Heart right ventricle (tissue), 16 donors: ENCODE data around the gene EGFR. TPM values are rescaled to one million over a fixed set of nuclear protein-coding genes. Genes with fewer than 3 reads are reported as not detected.

ENCODE experiments used
- ATAC-seq, 8 donors: fragments of 200-7000 bp; cut with Tn5 transposase; one replicate each; pipeline ENCODE4 v1.9.1; 2020; ENCODE audit warnings: mild to moderate bottlenecking in 8 of 8, moderate library complexity in 8 of 8, moderate number of reproducible peaks in 1 of 8
- DNase-seq, 2 donors: peaks; one replicate each; pipeline ENCODE4 v3.0.0-alpha.2; 2020
- H3K27ac ChIP-seq, 10 donors: fragments of 200-600 bp; sonication (generic) in 2 of 10; one replicate each; pipeline versions ENCODE4 v1.5.0 to v1.8.0; 2020 to 2022; ENCODE audit warnings: mild to moderate bottlenecking in 3 of 10
- H3K27me3 ChIP-seq, 7 donors: fragments of 200-600 bp; one replicate each; pipeline ENCODE4 v1.8.0; 2021 to 2022; ENCODE audit warnings: mild to moderate bottlenecking in 2 of 7
- H3K36me3 ChIP-seq, 9 donors: fragments of 200-600 bp; sonication (generic) in 1 of 9; one replicate each; pipeline versions ENCODE4 v1.5.0 to v1.8.0; 2020 to 2022; ENCODE audit warnings: mild to moderate bottlenecking in 2 of 9
- H3K4me1 ChIP-seq, 9 donors: fragments of 200-600 bp; sonication (generic) in 1 of 9; one replicate each; pipeline versions ENCODE4 v1.5.0 to v1.8.0; 2020 to 2022; ENCODE audit warnings: mild to moderate bottlenecking in 4 of 9
- H3K4me3 ChIP-seq, 10 donors: fragments of 200-600 bp; sonication (generic) in 2 of 10; one replicate each; pipeline versions ENCODE4 v1.5.0 to v1.8.0; 2020 to 2022; ENCODE audit warnings: mild to moderate bottlenecking in 7 of 10, moderate library complexity in 2 of 10
- H3K9me3 ChIP-seq, 11 donors: fragments of 200-600 bp in 10 of 11; sonication (generic) in 2 of 11; one replicate each; pipeline versions ENCODE4 v1.5.0 to v1.8.0; 2013 to 2022; ENCODE audit warnings: mild to moderate bottlenecking in 2 of 11, control low read depth in 1 of 11, moderate library complexity in 1 of 11
- CTCF ChIP-seq, 9 donors: fragments of 200-600 bp; sonication (generic) in 2 of 9; IDR thresholded peaks; one replicate each; pipeline versions ENCODE4 v1.5.0 to v1.8.0; 2021 to 2022; ENCODE audit warnings: antibody characterized with exemption in 9 of 9, mild to moderate bottlenecking in 5 of 9, moderate library complexity in 1 of 9
- WGBS, 2 donors: extraction: QIAGEN DNeasy Blood & Tissue Kit; methylation state at CpG; one replicate each; pipeline ENCODE4 v1.1.7; 2013; ENCODE audit warnings: inconsistent platforms in 1 of 2; 5-methylcytosine and 5-hydroxymethylcytosine counted together
- intact Hi-C, 10 donors: fragments of 100-400 bp; cut with DNase I; formaldehyde crosslinking; loops; one replicate each; pipeline versions ENCODE4 v1.11.1 to v1.14.2; 2022
- polyA plus RNA-seq, 2 donors: library from polyadenylated mRNA; stranded (reverse); fragments of 200-250 nt; gene quantifications; one replicate each; pipeline ENCODE4 v1.2.3, GENCODE V29; 2013
- total RNA-seq, 10 donors: library from RNA; stranded (reverse); fragmentation: NEBNext Ultra II Directional in 3 of 10; extraction: Animal tissue kit (Norgen Biotek cat#: 25700) in 3 of 10; gene quantifications; one replicate each; pipeline versions ENCODE4 v1.2.1 to v1.2.4, GENCODE V29; 2021 to 2023
- donor health status: Arrhythmogenic right ventricular cardiomyopathy.
- donor health status: ischemic (EF 13 %, LVEDD 7.1; RV severe dilation, severe dysfunction).
- donor health status: healthy with polysubstance abuse.
- donor health status: DM: no; HTN: yes; CAD: no.
- donor health status: DM: no; HTN: no; CAD: no.
- donor health status: ischemic (EF 25% LVEDD 6.9; RV normal size, moderate dysfunction).
- donor health status: ischemic (EF 25% LVEDD 5.7; RV mildly dilated, moderate dysfunction).
- donor health status: healthy.
- donor health status: DM: yes; HTN: yes; CAD: no.
- donor health status: Ischemic cardiomyopathy.
- donor health status: ischemic (EF 35%, LVEDD 5.7; RV mildly dilated, moderate dysfunction).
- donor health status: nonischemic (EF 11% LVEDD 7.7; RV severe dilation, severe dysfunction).
- donor health status: DM: yes; HTN: yes; CAD: no.
- donor health status: PGD.
- donor health status: ischemic (EF 29% LVEDD 5.4; RV normal size, mild dysfunction).
- donor health status: nonischemic (EF 23%, LVEDD 6.1; RV moderate dilation, normal function).

EGFR gene
- total and polyA plus RNA-seq, 12 donors = 1.9 to 13.5 (median 7.6) TPM

GRCh38 chr7:55022002-55022985 is 3.5 kb downstream of the EGFR start:
- peak overlapping the region in 8 of 10 donors; percentile 14 to 95 (median 52) for H3K4me3 ChIP-seq
- no peak for ATAC-seq
- H3K36me3 ChIP-seq = peaks cover 0 to 4% (median 0%) of the 10 kb centered on the region in 9 donors
- peak overlapping the region in 7 of 10 donors; percentile 23 to 64 (median 57) for H3K27ac ChIP-seq
- no peaks in the 10 kb centered on the region for H3K9me3 ChIP-seq
- H3K27me3 ChIP-seq = peaks cover 0 to 35% (median 18%) of the 10 kb centered on the region in 7 donors
- H3K4me1 ChIP-seq = peaks cover 0 to 36% (median 25%) of the 10 kb centered on the region in 9 donors
- no peak for DNase-seq
- intact Hi-C loops = loop anchor here in 7 of 10 donors (5.0 to 10.0 kb wide), 7 partner anchors 50 to 233 kb away; no protein-coding TSS in a partner anchor
- no peak for TF ChIP-seq CTCF (IDR thresholded peaks at IDR 0.05)
- WGBS, 2 donors = 77 to 80% methylated on average over 17 of the region's 17 CpGs

- ATAC-seq (no peak), DNase-seq (no peak)
- 86 to 87% methylated on average over 4 of the region's 4 CpGs for WGBS, 2 donors
- Histone ChIP-seq H3K4me1 (peaks cover 0 to 32% (median 21%) of the 10 kb centered on the region in 9 donors), H3K27me3 (peaks cover 0 to 20% (median 7%) of the 10 kb centered on the region in 7 donors), H3K4me3 (no peak overlapping the region), H3K27ac (no peak overlapping the region), H3K36me3 (peaks cover 0 to 4% (median 0%) of the 10 kb centered on the region in 9 donors), H3K9me3 (no peaks in the 10 kb centered on the region)
- intact Hi-C loops = loop anchor here in 7 of 10 donors (5.0 to 10.0 kb wide), 7 partner anchors 48 to 231 kb away; no protein-coding TSS in a partner anchor
- TF ChIP-seq CTCF (IDR thresholded peaks at IDR 0.05) = no peak
These were observed 5.2 kb downstream of the EGFR start for GRCh38 chr7:55023841-55024505.

- ATAC-seq (no peak), DNase-seq (no peak)
- TF ChIP-seq CTCF (IDR thresholded peaks at IDR 0.05) = no peak
- no peak overlapping the region for H3K27ac ChIP-seq
- H3K36me3 ChIP-seq = peaks cover 0 to 4% (median 0%) of the 10 kb centered on the region in 9 donors
- WGBS, 2 donors = 78 to 79% methylated on average over 2 of the region's 2 CpGs
- intact Hi-C loops = loop anchor here in 7 of 10 donors (5.0 to 10.0 kb wide), 8 partner anchors 38 to 230 kb away; no protein-coding TSS in a partner anchor
- H3K9me3 ChIP-seq = no peaks in the 10 kb centered on the region
- H3K4me1 ChIP-seq = peaks cover 0 to 32% (median 18%) of the 10 kb centered on the region in 9 donors
- H3K4me3 ChIP-seq = no peak overlapping the region
- peaks cover 0 to 12% (median 2%) of the 10 kb centered on the region in 7 donors for H3K27me3 ChIP-seq
These were observed 6.0 kb downstream of the EGFR start for GRCh38 chr7:55024776-55025175.
